HepG2 (cell line): ENCODE measurements around the gene COL4A3. TPM values are rescaled to one million over a fixed set of nuclear protein-coding genes. Genes with fewer than 3 reads are reported as not detected.

Experiments
- CREM ChIP-seq, 2 experiments: sonication (generic) in 1 of 2; formaldehyde crosslinking in 1 of 2; IDR thresholded peaks; 2 replicates each; pipeline versions ENCODE4 v1.4.0 to v1.6.1; 2016 to 2020; ENCODE audit warnings: antibody characterized with exemption in 1 of 2, mild to moderate bottlenecking in 1 of 2, missing genetic modification reagents in 1 of 2
- EP300 ChIP-seq, 3 experiments: sonication (generic) in 1 of 3; formaldehyde crosslinking in 1 of 3; IDR thresholded peaks; 2 replicates each; pipeline versions ENCODE4 v1.5.1 to v1.6.1; 2011 to 2020; ENCODE audit warnings: low read depth in 2 of 3, low read length in 2 of 3, borderline replicate concordance in 1 of 3, improper control_type of control experiment in 1 of 3, mild to moderate bottlenecking in 1 of 3, missing genetic modification reagents in 1 of 3, moderate library complexity in 1 of 3
- LCORL ChIP-seq, 2 experiments: fragments of 450-650 bp in 1 of 2; sonication (generic) in 1 of 2; formaldehyde crosslinking in 1 of 2; IDR thresholded peaks; 2 replicates each; pipeline versions ENCODE4 v1.5.0 to v1.6.1; 2017 to 2020; ENCODE audit warnings: antibody characterized with exemption in 1 of 2, missing genetic modification reagents in 1 of 2
- MAFG ChIP-seq: sonication (generic); formaldehyde crosslinking; IDR thresholded peaks from 2 replicates; pipeline ENCODE4 v1.5.1; 2020; ENCODE audit warnings: mild to moderate bottlenecking, missing genetic modification reagents
- PHB2 ChIP-seq: fragments of 450-650 bp; IDR thresholded peaks from 2 replicates; pipeline ENCODE4 v1.6.1; 2018; ENCODE audit not compliant: partially characterized antibody
- SIX4 ChIP-seq: sonication (generic); formaldehyde crosslinking; IDR thresholded peaks from 2 replicates; pipeline ENCODE4 v1.4.0; 2020; ENCODE audit warnings: missing genetic modification reagents
- SOX13 ChIP-seq, 3 experiments: fragments of 450-650 bp in 1 of 3; sonication (generic) in 1 of 3; formaldehyde crosslinking in 1 of 3; IDR thresholded peaks in 2 of 3; conservative IDR thresholded peaks in 1 of 3; 2 replicates each; pipeline versions ENCODE4 v1.5.0 to v1.6.1; 2016 to 2020; ENCODE audit warnings: antibody characterized with exemption in 1 of 3, mild to moderate bottlenecking in 1 of 3, missing compliant biosample characterization in 1 of 3, missing genetic modification reagents in 1 of 3, moderate library complexity in 1 of 3
- polyA plus RNA-seq, 8 experiments: library from polyadenylated mRNA; depleted of rRNA in 3 of 8; stranded (reverse) in 7 of 8; unstranded in 1 of 8; fragments of >200 nt; fragmentation: Illumina TruSeq in 4 of 8; extraction: Trizol in 4 of 8; gene quantifications; 2 replicates each; pipeline versions ENCODE4 v1.2.1 to v1.2.3, GENCODE V29; 2011 to 2016; ENCODE audit warnings: low read depth in 4 of 8, missing spikeins in 1 of 8, mixed read lengths in 1 of 8; ENCODE audit not compliant: insufficient read depth in 1 of 8
- total RNA-seq, 5 experiments: library from RNA; depleted of rRNA; stranded (reverse); fragments of >200 nt; fragmentation: Illumina TruSeq; extraction: Trizol; gene quantifications; 2 replicates each; pipeline ENCODE4 v1.2.3, GENCODE V29; 2016; ENCODE audit warnings: low read depth in 1 of 5
- TF ChIP-seq, protein P1 (sequence below): sonication (generic); formaldehyde crosslinking; IDR thresholded peaks from 2 replicates; pipeline ENCODE4 v1.4.0; 2020; ENCODE audit warnings: missing genetic modification reagents
- TF ChIP-seq, protein P2 (sequence below): sonication (generic); formaldehyde crosslinking; IDR thresholded peaks from 2 replicates; pipeline ENCODE4 v1.4.0; 2020; ENCODE audit warnings: missing genetic modification reagents

COL4A3 gene
- total and polyA plus RNA-seq, 2 of the 13 experiments (the other 11 are each of a cell fraction or from before 2014, with no cell fraction given), result 0.02 TPM; not detected in 1

DNA sequence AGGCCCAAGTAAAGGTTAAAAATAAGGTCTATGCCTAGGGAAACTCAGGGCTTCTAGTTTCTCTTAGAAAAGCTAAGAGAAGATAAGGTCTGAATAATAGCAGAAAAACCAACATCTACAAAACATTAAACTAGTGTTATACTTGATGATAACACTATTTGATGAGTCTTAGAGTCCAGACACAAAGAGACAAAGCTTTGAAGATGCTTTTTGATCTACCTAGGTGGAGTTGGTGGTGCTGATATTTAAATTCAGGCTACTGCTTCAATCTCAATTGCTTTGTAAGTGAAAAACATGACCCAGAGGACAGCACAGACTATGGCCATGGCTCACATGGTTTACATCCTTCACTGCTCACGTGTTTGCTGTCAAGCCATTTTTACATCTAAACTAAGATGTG, 148.9 kb downstream of the COL4A3 start (continued):
- TF ChIP-seq SOX13 (IDR thresholded peaks at IDR 0.05) (no peak), SOX13 (CRISPR knock-in tag; conservative IDR thresholded peaks at IDR 0.05 in 1 of 2, IDR thresholded peaks at IDR 0.05 in 1 of 2) (peak in 1 of 2 experiments; percentile 76; a peak in 2 of 4 replicates), LCORL (IDR thresholded peaks at IDR 0.05) (no peak), LCORL (CRISPR knock-in tag; IDR thresholded peaks at IDR 0.05) (peak; percentile 25; the same call in 1 of the 2 replicates), EP300 (IDR thresholded peaks at IDR 0.05; ENCODE audit: low read depth in 2 of 2, low read length in 2 of 2) (peak in 1 of 2 experiments; percentile 67; a peak in 1 of 4 replicates), EP300 (CRISPR knock-in tag; IDR thresholded peaks at IDR 0.05; ENCODE audit: borderline replicate concordance) (no peak), MAFG (CRISPR knock-in tag) (no peak), CREM (IDR thresholded peaks at IDR 0.05) (peak; percentile 21; the same call in 1 of the 2 replicates), CREM (CRISPR knock-in tag; IDR thresholded peaks at IDR 0.05) (no peak), SIX4 (CRISPR knock-in tag) (no peak), PHB2 (no peak)
- TF ChIP-seq, protein P1, sequence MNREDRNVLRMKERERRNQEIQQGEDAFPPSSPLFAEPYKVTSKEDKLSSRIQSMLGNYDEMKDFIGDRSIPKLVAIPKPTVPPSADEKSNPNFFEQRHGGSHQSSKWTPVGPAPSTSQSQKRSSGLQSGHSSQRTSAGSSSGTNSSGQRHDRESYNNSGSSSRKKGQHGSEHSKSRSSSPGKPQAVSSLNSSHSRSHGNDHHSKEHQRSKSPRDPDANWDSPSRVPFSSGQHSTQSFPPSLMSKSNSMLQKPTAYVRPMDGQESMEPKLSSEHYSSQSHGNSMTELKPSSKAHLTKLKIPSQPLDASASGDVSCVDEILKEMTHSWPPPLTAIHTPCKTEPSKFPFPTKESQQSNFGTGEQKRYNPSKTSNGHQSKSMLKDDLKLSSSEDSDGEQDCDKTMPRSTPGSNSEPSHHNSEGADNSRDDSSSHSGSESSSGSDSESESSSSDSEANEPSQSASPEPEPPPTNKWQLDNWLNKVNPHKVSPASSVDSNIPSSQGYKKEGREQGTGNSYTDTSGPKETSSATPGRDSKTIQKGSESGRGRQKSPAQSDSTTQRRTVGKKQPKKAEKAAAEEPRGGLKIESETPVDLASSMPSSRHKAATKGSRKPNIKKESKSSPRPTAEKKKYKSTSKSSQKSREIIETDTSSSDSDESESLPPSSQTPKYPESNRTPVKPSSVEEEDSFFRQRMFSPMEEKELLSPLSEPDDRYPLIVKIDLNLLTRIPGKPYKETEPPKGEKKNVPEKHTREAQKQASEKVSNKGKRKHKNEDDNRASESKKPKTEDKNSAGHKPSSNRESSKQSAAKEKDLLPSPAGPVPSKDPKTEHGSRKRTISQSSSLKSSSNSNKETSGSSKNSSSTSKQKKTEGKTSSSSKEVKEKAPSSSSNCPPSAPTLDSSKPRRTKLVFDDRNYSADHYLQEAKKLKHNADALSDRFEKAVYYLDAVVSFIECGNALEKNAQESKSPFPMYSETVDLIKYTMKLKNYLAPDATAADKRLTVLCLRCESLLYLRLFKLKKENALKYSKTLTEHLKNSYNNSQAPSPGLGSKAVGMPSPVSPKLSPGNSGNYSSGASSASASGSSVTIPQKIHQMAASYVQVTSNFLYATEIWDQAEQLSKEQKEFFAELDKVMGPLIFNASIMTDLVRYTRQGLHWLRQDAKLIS (CRISPR knock-in tag), result no peak
- TF ChIP-seq, protein P2, sequence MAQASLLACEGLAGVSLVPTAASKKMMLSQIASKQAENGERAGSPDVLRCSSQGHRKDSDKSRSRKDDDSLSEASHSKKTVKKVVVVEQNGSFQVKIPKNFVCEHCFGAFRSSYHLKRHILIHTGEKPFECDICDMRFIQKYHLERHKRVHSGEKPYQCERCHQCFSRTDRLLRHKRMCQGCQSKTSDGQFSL (CRISPR knock-in tag), result no peak
